ENCODE measurements around the gene AOC3.
A peak's percentile ranks its signal among the peaks of the same experiment; 100 is the strongest.
"Not testable (repeated sequence)": the region's sequence is repeated elsewhere in the genome, so short reads cannot be mapped to it uniquely, and the experiment has no call there.

Gene AOC3

DNA sequence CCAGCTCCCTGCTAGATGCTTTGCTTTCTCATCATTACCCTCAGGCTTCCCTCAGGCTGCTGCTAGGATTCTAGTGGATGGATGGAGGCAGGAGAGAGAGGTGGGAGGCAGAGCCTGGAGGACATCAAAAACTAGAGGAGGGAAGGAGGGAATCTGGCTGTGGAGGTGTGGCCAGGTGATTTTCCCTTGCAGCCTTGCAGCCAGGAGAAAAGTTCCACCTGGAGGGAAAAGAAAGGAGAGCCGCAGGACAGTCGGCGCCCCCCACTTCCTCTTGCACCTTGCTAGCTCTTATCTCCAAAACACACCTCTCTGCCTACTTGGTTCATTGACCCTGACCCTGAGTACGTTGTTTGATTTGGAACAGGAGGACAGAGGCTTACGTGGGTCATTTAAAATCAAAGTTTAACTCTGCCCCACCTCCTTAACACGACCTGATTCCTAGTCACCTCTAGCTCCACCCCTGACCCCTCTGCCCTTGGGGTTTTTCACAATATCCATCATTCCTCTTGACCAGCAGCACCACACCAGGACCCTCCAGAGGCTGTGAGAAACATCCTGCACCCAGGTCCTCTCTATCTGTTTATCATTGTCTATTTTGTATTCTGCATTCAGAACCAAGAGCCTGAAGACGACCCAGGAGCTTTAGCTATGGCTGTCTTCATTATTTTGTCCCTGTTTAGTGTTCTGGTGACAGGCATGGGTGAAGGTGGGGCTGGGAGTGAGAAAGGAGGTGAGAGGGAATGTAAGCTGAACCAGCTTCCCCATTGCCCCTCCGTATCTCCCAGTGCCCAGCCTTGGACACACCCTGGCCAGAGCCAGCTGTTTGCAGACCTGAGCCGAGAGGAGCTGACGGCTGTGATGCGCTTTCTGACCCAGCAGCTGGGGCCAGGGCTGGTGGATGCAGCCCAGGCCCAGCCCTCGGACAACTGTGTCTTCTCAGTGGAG, 15.9 kb downstream of the AOC3 start:
- DNase-seq: no peak

DNA sequence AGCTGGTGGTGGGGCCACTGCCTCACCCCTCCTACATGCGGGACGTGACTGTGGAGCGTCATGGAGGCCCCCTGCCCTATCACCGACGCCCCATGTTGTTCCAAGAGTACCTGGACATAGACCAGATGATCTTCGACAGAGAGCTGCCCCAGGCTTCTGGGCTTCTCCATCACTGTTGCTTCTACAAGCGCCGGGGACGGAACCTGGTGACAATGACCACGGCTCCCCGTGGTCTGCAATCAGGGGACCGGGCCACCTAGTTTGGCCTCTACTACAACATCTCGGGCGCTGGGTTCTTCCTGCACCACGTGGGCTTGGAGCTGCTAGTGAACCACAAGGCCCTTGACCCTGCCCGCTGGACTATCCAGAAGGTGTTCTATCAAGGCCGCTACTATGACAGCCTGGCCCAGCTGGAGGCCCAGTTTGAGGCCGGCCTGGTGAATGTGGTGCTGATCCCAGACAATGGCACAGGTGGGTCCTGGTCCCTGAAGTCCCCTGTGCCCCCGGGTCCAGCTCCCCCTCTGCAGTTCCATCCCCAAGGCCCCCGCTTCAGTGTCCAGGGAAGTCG, 16.8 kb downstream of the AOC3 start:
- not testable (repeated sequence) for DNase-seq

DNA sequence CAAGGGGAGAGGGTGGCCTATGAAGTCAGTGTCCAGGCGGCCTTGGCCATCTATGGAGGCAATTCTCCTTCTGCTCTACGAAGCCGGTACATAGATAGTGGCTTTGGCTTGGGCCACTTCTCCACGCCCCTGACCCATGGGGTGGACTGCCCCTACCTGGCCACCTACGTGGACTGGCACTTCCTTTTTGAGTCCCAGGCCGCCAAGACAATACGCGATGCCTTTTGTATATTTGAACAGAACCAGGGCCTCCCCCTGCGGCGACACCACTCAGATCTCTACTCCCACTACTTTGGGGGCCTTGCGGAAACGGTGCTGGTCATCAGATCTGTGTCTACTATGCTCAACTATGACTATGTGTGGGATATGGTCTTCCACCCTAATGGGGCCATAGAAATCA, 17.3 kb downstream of the AOC3 start:
- no peak for DNase-seq

DNA sequence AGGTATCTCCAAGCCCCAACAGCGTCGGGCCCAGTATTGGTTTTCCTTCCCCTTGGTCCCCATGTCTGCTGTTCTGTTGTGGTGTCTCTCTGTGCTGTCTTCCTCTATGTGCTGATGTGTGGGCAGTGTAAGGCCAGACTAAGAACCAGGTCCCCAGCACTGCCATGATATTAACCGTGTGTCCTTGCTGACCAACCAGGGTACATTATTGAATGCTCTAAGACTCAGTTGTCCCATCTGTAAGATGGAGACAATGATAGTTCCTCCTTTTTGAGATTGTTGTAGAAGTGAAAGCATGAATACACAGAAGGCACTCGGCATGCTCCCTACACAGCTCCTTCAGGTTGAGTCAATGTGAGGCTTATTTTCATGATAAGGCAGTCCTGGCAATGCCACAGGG, 20.6 kb downstream of the AOC3 start:
- no peak for DNase-seq

DNA sequence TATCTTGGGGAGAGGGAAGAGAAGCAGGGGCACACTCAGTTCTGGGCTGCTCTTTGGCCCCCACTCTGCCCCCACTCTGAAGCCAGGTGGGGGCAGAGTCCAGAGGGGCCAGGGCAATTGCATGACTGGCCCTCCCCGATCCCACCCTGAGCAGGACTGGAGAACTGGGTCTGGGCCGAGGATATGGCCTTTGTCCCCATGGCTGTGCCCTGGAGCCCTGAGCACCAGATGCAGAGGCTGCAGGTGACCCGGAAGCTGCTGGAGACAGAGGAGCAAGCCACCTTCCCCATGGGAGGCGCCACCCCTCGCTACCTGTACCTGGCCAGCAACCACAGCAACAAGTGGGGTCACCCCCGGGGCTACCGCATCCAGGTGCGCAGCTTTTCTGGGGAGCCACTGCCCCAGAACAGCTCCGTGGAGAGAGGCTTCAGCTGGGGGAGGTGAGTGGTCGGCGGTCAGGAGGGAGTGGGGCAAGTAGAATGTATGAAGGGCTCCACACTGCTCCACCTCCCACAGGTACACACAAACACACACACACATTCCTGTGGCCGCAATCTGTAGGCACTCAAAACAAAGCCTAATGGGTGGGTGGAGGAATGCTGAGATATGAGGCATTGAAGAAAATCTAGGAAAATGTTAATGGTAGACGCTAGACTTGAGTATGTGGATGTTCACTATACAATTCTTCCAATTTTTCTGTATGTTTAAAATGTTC, 21.4 kb downstream of the AOC3 start:
- no peak for DNase-seq

DNA sequence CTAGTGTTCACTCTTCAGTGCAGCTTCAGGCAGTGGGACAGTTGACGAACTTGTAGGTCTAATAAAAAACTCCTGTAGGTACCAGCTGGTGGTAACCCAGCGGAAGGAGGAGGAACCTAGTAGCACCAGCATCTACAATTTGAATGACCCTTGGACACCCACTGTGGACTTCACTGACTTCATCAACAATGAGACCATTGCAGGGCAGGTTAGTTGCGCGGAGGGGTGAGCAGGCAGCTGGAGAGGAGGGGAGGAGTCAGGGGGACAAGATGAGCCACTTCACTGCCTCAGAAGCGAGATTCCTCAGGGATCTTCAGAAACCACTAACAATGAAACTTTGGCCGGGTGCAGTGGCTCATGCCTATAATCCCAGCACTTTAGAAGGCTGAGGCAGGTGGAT, 22.3 kb downstream of the AOC3 start:
- DNase-seq: no peak

DNA sequence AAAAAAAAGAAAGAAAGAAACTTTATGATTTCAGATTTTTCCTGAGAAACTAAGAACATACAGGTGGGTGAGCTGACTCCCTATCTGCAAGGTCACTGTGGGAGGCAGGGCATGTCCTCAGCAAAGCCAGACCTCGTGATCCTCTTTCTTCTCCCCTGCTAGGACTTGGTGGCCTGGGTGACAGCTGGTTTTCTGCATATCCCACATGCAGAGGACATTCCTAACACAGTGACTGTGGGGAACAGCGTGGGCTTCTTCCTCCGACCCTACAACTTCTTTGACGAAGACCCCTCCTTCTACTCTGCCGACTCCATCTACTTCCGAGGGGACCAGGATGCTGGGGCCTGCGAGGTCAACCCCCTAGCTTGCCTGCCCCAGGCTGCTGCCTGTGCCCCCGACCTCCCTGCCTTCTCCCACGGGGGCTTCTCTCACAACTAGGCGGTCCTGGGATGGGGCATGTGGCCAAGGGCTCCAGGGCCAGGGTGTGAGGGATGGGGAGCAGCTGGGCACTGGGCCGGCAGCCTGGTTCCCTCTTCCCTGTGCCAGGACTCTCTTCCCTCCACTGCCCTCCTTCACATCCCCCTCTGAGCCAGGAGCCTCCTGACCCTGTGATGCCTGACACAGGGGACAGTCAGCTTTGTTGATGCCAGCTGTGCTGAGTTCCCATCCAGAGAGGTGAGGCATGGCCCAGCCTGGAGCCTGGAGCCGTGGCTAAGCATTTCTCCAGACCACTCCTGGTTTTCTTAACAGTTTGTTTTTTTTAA, 23.1 kb downstream of the AOC3 start:
- DNase-seq: not testable (repeated sequence)

DNA sequence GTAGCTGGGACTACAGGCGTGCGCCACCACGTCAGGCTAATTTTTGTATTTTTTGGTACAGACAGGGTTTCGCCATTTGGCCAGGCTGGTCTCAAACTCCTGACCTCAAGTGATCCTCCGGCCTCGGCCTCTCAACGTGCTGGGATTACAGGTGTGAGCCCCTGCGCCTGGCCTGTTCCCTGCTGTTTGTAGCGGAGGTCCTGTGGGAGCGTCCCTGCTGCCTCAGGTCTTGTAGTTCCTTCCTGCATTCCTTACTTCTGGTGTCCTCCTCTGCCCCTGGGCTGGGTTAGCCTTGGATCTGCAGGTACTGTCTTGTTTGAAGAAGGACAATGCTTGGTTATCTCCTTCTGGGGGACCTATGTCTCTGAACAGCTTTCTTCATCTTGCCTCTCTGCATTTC, 26.0 kb downstream of the AOC3 start:
- DNase-seq: no peak

DNA sequence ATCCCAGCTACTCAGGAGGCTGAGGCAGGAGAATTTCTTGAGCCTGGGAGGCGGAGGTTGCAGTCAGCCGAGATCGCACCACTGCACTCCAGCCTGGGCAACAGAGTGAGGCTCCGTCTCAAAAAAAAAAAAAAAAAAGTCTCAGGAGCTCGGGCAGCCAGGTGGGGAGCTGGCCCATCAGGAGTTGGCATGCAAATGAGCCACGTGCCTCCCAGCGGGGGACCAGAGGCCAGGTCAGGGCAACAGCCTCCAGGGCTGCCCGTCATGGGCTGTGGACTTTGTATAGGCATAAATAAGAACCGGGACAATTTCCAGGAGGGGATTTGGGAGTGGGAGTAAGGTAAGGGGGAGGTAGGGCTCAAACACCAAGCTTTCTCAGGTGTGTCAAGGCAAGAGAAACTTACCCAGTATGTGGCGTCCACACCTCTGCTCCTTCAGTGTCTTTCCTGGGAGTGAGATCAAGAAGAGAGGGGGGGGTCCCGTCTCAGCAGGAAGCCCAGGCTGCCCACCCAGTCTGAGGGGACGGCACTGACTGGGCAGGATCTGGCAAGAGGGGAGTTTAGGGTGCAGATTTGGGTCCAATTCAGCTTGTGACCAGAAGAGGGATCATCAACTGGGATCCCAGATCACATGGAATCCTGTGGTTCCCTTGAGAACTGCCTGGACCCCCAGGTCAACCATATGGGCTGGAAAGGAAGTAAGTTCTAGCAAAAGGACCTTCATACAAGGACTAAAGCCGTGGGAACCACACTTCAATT, 27.3 kb downstream of the AOC3 start:
- no peak for DNase-seq

DNA sequence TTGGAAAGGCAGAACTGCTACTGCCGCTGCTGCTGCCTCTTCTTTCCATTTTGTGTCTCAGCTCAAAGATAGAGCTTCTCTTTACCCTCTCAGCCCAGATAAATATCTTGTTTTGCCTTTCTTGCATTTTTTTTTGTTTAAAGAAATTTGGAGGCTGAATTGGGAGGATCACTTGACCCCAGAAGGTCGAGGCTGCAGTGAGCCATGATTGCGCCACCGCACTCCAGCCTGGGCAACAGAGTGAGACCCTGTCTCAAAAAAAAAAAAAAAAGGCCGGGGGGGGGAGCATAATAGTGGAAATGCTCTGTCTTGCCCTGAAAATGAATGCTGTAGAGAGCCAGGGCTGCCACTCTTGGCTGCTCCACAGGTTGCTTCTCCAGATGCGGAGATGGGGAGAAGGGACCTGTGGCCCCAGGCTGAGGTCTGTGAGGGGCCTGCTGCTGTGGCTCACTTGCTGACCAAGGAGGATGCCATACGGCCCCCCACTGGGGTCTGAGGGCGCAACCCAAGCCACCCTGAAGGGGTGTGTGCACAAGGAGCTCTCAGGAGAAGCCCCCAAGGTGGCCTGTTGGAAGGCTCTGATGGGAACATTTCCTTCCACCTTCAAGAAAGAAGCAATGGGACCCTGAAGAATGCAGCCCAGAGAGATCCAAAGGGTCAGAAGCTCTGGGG, 28.1 kb downstream of the AOC3 start:
- no peak for DNase-seq

DNA sequence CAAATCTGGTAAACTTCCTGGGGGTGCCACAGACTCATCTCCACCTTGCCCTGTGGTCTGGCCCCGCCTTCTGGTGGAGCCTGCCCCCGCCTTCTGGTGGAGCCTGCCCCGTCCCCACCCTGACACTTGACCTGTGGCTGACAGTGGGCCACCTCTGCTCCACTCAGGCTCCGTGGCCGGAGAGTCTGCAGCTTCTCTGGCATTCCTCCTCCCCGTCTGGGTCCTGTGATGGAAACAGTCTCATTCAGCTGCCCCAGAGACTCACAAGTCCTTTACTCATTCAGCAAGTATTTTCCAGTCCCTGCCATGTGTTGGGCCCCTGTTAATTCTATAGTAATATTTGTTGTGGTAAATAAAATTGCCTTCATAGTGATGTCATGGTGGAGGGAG, 28.6 kb downstream of the AOC3 start:
- peak; percentile 21 for DNase-seq

DNA sequence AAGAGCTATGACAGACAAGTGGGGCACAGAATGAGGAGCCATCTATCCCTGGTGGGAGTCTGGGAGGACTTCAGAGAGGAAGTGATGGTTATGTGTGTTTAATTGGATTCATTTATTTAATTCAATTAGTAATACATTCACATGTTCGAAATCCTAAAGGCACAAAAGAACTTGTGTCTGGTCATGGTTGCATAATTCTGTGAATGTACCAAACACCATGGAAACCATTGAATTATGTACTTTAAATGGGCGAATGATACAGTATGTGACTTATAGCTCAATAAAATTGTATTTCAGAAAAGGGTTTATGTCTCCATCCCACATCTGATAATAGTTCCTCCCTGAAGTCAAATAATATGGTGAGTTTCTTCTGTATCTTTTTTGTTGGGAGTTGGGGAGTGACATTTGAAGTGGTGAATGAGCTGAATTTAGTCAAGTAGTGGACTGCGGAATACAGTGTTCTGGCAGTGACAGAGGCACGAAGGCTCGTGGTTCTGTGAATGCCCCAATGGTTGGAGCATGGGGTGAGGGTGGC, 29.8 kb downstream of the AOC3 start:
- DNase-seq: no peak

DNA sequence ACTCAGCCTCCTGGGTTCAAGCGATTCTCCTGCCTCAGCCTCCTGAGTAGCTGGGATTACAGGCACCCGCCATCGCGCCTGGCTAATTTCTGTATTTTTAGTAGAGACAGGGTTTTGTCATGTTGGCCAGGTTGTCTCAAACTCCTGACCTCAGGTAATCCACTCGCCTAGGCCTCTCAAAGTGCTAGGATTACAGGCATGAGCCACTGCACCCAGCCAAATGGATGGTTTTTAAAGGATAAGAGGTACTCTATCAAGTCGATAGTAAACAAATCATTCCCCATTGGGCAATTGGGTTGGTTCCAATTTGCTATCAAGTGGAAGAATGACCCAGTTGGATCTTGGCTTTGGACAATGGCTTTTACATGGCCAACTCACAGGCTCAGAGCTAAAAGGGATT, 30.7 kb downstream of the AOC3 start:
- not testable (repeated sequence) for DNase-seq

DNA sequence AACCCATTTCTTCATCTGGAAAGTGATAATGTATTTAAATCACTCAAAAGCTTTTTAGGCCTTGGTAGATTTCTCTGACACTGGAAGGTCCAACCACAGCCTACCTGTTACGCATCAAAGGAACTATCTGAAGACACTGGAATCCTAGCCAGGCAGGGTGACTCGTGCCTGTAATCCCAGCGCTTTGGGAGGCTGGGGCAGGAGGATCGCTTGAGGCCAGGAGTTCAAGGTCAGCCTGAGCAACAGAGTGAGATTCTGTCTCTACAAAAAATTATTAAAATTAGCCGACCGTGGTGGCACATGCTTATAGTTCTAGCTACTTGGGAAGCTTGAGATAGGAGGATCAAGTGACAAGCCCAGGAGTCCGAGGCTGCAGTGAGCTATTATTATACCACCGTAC, 31.2 kb downstream of the AOC3 start:
- DNase-seq: no peak

DNA sequence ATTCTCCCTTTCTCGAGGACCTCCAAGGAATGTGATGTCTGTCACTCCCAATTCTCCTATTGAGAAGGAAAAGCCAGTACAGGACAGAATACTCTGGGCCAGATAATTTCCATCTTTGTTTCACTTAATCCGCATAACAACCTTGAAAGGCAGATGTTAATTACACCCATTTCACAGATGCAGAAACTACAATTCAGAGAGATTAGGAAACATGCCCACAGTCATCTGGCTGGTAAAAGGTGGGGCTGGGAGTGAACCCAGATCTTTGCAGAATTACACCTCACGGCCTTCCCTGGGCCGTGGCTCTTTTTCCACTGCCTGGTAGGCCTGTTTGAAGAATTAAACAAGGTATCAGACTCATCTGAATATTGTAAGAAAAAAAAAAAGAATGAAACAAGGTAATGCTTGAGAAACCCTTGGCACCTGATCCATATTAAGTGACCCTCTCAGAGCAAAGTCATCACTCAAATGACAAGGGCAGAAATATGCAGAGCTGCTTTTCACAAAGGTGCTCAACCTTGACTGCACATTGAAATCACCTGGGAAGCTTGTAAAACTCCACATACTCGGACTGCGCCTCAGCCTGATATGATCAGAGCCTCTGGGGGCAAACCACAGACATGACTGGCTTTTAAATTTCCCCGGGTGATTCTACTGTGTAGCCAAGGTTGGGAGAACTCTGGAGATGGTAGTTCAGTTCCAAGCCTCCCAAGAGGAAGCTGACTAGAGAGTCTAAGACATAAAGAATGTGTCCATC, 33.0 kb downstream of the AOC3 start:
- DNase-seq: no peak

DNA sequence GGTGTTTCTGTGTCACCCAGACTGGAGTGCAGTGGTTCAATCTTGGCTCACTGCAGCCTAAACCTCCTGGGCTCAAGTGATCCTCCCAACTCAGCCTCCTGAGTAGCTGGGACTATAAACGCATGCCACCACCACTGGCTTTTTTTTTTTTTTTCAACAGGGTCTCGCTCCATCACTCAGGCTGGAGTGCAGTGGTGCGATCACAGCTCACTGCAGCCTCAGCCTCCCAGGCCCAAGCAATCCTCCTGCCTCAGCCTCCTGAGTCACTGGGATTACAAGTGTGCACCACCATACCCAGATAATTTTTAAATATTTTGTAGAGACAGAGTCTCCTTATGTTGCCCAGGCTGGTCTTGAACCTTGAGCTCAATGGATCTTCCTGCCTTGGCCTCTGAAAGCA, 34.8 kb downstream of the AOC3 start:
- not testable (repeated sequence) for DNase-seq

DNA sequence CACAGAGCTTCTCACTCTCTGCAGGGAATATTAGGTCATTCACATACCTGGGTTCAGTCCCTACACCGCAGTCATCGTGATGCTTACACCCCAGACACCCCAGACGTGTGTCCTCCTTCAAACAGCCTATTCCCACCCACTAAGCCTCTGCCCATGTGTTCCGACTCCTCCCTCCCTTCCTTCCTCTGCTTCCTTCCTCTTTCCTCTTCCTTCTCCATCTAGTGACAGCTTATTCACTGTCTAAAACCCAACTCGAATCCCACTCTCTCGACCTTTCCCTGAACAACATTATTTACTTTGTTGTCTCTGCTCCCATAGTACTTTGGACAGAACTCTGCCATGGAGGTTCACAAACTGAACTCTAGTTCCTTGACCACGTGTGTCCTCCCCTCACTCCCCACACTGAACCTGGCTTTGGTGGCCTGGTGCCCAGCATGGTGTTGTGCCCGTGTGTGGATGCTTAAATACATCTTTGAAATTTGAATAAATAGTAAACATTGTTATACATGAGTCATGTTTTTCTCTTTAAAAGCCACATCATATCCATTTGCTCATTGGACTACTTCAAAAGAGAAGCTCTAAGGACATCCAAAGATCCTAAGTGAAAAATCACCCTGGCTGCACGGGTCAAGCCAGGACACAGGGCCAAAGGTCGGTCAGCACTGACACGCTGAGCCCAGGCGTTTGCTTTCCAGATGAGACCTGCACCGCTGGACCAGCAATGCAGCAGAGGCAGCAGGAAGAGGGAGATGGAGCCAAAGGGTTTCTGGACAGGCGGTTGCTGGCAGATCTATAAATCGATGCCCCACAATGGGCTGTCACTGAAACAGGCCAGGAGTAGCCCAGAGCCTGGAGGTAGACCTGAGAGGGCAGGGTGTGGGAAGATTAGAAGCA, 35.5 kb downstream of the AOC3 start:
- no peak for DNase-seq

DNA sequence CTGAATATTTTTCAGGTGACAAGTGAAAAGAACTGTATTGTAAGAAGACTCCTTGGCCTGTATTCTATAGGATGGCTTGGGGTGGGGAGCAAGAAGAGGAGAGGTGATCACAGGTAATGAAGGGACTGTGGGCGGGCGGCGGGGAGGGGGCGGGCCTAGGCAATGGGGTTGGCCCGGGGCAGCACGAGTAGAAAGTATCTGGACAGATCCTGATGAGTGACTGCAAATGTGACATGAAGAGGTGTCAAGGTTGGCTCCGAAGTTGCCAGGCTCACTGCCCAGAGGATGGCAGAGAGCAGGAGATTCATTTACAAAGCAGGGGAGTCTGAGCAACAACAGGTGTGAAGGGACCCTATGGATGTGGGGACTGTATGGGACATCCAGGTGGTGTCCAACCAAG, 38.8 kb downstream of the AOC3 start:
- DNase-seq: no peak

DNA sequence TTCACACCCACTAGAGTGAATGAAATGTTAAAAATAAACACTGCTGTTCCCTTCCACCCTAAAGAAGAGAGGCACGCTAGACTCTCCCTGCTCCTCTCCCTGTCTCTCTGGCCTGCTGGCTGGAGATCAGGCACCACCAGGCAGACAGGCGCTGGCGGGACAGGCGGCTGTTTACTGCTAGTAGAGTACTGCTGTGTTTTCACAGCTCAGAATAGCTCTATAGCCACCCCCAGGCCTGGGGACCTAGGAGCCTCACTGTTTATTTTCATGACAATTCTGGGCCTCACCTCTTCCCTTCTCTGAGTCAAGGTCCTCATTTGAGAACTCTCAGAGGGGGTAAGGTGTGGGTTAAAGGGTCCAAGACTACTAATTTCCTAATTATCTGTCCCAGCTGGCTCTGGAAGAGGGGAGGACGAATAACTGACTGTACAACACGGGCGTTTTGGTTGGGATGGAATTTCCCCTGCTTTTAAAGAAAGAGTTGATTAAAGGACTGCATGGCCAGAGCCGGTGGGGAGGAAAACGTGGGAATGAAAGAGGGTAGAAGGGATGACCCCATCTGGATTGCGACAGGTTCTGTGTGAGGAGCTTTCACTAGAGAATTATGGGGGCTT, 40.6 kb downstream of the AOC3 start:
- no peak for DNase-seq
